AG20443 (cell line): ENCODE results near the gene GPSM3.
A peak's percentile ranks its signal among the peaks of the same experiment; 100 is the strongest.

ENCODE experiments used
- DNase-seq: peaks from one replicate; pipeline ENCODE4 v3.0.0; 2012; ENCODE audit warnings: low spot score, mixed read lengths

The GPSM3 gene

DNA sequence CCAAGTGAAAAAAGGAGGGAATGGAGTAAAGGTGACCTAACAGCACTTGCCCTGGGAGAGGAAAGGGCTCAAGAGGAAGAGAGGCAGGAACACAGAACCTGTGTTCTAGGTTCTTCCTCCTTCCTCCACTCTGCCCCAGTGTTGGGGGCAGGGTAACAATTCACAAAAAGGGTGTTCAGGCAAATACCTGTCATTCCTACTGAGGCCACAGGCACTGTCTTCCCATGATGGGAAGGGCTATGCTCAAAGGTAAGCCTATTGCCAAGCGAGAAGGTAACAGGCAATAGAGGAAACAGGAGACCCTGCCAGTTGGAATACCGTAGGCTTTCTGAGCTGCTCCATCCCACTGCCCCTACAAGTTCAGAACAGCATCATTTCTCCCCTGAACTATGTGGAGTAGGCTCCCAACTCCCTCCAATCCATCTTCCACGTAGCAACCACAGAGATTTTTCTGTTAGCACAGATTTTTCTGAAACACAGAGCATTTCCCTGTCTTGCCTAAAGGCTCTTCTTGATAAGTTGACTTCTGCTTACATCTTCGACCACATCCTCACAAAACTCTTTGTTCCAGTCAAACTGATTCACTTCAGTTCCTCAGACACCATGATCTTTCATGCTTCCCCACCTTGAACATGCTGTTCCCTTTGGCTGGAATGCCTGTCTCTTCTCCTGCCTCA lies 19.3 kb downstream of the GPSM3 start:
- no peak for DNase-seq

DNA sequence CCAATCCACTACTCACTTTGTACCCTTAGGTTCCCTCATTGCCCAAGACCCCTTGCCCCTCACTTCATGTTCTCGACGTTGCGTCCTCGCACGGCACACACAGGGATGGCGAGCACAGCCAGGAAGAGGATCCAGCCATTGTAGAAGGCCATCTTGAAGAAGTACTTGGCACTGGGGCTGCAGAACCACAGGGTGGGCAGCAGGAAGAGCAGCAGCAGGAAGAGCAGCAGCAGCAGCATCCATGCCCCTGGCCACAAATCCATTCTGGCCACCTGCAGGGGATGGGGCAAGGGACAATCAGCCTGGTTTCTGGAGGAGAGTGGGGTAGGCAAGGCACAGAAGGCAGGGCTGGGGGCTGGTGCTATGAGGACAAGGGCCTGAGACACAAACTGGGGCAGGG lies 21.2 kb downstream of the GPSM3 start:
- DNase-seq, result no peak

DNA sequence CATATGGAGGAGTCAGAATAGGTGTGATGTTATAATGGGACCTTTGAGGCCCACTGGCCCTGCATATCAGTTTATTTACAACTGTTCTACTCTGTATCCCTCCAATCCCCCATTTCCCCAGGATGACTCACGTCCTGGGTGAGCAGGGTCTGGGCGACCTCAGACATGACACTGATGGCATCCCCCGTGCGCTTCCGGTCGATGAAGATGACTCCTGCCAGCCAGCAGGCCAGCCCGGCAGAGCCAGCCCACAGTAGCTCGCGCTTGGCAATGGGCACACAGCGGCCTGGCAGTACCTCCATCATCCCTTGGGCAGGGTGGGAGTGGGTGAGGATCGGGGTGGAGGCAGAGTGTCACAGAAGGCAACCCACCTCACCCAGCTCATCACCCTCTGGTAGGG lies 22.1 kb downstream of the GPSM3 start:
- DNase-seq, result no peak

DNA sequence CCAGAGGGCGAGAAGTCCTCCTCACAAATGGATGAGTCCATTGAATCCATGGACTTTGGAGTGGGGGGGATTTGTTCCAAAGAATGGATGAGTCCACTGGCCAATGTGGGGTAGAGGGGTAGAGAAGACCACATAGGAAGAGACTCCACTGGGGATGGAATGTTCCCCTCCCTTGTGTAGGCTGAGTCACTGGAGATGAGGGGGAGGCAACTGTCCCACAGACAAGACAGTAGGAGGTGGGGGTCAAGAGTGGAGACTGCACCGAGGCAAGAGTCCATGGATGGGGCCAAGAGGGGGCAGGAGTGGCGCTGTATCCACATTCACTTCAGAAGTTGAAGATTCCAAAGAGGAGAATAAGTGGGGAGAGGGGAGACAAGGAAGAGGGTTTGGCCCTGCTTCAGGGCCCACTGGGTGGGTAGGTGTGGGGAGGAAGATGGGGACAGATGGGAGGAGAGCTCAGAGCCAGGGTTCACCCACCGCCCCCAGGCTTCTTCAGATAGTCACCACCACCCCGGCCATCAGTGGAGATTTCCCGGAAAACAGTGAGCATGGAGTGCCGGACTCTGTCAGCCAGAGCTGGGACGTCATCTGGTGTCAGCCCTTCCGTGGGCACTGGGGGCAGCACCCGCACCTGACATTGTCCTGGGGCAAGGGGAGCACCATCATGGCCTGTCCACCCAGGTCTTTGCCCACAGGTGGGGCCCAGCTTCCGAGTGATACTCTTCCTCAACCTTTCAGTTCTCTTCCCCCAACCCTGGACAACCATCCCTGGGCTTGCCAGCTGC lies 23.4 kb downstream of the GPSM3 start:
- DNase-seq, result peak; percentile 33

DNA sequence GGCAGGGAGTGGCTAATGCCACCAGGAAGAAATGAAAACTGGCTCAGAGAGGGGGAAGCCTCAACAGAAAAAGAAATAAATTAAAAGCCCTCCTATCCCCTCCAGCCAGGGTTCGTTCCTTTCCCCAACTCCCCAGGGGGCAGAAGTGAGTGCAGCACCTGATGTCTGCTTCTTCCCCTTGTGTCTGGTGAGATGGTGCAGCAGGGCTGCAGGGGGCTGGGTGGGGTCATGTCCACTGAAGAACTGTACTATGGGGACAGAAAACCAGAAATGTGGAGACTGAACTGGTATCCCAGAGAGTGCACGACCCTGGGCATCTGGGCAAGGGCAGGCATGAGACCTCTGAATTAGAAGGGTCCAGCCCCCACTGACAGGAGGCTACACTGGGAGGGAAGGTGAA lies 24.1 kb downstream of the GPSM3 start:
- no peak for DNase-seq

DNA sequence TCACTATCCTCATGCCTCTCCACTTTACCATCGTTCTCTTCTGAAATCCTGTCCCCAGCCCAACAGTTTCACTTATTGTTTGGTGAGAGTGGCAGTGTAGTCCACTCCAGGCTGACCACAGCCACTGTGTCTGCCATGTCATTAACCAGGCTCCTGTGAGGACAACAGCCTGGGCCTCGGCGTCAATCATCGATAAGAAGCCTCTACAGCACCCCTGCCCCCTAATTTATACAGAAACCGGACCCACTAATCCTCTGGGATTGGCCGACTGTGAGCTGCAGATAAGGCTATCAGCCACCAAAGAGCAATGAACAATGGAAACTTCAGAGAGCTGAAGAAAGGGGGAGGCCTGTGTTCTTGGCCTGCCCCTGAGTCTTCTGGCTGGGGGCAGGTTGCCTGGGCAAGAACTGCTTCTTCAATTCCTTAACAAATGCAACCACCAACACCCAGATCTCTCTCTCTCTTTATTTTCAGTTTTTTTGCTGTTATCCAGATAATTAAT lies 24.6 kb downstream of the GPSM3 start:
- DNase-seq, result no peak

DNA sequence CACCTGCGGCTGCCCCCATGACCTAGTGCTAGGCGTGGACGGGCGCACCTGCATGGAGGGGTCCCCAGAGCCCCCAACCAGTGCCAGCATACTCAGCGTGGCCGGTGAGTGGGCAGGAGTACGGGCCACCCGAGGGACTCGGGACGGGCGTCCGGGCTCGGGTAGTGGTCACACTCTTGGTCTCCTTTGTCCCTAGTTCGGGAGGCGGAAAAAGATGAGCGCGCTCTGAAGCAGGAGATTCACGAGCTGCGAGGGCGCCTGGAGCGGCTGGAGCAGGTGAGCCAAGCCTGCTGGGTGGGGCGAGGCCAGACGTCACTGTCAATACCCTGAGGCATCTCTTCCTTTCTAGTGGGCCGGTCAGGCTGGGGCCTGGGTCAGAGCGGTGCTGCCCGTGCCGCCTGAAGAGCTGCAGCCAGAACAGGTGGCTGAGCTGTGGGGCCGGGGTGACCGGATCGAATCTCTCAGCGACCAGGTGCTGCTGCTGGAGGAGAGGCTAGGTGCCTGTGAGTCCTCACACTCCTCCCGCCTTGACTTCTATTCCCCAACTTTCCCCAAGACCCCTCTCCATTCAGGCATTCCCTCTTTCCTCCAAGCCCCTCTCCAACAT lies 25.2 kb downstream of the GPSM3 start:
- no peak for DNase-seq

DNA sequence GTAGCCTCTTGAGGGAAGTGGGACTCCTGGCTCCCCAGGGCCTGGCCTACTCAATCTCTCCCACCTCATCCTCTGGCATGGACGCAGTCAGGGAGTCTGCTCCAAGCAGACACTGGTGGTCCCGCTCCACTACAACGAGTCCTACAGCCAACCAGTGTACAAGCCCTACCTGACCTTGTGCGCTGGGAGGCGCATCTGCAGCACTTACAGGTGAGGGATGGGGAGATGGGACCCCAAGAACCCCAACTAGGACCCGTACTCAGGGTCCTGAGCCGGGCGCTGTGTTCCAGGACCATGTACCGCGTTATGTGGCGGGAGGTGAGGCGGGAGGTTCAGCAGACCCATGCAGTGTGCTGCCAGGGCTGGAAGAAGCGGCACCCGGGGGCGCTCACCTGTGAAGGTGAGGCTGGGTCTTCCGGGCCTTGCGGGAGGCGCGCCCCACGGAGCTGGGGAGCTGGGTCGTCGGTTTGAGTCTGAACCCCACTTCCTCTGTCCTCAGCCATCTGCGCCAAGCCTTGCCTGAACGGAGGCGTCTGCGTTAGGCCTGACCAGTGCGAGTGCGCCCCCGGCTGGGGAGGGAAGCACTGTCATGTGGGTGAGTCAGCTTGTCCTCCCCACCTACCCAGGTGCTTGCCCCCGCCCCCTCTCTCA lies 25.9 kb downstream of the GPSM3 start:
- DNase-seq, result no peak

DNA sequence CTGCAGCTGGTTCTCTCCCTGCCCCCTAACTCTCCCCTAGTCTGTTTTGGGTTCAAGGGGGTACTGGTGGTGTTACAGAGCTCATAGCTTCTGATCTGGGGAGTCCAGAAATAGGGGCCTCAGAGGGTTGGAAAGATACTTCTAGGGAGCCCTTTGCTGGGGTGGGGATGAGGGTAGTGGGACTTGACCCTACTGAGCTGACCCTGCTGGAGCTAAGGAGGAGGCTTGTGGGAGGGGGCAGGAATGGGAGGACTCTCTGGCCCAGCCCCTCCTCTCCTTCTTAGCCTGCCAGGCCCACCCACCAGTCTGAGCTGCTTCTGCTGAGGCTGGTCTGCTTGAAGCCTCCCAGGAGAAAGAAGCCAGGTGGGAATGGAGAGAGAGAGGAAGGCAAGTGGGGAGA lies 28.1 kb downstream of the GPSM3 start, which contains the start of gene EGFL8:
EGFL8 (plus strand) TSS at position 301 of the 400 bp plus-strand sequence. CDS start 1,571 bp downstream, outside the sequence.
- DNase-seq, result no peak

DNA sequence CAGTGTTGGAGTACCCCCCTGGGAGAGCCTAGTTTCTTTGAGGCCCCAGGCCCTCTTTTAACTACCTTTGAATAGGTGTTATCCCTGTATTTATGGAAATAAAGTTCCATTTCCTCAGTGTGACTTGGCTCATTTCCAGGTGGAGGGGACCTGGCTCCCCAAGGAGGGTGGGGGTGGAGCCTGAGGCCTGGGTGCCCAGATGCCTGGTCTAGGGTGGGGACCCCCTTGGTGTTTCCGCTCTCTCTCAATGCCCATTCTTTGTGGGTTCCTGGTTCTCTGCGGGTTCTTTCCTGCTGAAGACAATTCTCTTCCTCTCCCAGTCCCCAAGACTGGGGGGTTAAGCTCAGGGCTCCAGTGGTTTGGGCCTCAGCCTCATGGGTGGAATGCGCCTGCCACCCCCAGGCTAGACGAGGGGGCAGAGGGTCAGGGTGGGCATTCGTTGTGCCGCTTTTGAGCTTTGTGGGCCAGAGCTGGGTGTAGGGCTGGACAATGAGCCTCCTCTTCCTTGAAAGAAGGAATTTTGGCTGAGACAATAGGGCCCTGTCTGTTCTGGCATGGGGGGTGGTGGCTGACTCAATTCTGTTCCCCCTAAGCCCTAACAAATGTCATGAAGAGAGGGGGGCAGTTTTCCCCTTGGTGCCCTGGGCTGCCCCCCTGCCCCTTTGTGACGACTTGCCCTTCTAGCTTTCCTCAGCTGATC lies 28.7 kb downstream of the GPSM3 start:
- DNase-seq, result no peak

DNA sequence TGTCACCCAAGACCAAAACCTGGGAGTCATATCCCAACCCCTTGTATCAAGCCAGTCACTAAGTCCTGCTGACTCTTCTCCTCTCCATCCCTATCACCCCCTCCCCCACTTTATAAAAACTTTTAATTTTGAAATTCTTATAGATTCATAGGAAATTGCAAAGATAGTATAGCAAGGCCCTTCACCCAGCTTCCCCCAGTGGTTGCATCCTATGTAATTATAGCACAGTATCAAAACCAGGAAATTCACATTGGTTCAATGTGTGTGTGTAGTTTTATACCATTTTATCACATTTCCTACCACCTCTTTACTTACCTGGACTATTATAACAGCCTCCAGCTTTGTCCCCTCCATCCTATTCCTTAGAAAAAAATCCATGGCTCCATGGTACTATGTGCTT lies 34.4 kb downstream of the GPSM3 start:
- no peak for DNase-seq

DNA sequence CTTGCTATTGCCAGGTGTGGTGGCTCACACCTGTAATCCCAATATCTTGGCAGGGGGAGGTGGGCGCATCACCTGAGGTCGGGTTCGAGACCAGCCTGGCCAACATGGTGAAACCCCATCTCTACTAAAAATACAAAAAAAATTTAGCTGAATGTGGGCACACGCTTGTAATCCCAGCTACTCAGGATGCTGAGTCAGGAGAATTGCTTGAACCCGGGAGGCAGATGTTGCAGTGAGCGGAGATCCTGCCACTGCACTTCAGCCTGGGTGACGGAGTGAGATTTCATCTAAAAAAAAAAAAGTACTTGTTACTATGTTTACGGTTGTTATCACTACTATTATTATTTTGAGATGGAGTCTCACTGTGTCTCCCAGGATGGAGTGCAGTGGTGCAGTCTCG lies 35.6 kb downstream of the GPSM3 start:
- no peak for DNase-seq

DNA sequence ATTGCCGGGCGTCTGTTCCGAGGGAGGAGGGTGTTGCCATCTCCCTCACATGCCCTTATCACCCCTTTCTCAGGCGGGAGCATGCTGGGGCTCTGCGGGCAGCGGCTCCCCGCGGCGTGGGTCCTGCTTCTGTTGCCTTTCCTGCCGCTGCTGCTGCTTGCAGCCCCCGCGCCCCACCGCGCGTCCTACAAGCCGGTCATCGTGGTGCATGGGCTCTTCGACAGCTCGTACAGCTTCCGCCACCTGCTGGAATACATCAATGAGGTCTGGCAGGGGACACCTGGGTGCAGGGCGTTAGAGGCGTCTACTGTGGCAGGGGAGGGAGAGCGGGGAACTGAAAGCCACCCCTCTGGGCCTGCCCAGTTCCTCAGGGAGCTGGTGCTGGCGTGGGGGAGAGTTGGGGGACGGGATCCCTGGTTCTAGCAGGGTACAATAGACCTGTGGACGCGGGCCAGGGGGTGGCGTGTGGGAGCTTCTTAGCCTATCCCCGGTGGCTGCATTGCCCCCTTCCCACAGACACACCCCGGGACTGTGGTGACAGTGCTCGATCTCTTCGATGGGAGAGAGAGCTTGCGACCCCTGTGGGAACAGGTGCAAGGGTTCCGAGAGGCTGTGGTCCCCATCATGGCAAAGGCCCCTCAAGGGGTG lies 37.8 kb downstream of the GPSM3 start:
- peak; percentile 68 for DNase-seq

DNA sequence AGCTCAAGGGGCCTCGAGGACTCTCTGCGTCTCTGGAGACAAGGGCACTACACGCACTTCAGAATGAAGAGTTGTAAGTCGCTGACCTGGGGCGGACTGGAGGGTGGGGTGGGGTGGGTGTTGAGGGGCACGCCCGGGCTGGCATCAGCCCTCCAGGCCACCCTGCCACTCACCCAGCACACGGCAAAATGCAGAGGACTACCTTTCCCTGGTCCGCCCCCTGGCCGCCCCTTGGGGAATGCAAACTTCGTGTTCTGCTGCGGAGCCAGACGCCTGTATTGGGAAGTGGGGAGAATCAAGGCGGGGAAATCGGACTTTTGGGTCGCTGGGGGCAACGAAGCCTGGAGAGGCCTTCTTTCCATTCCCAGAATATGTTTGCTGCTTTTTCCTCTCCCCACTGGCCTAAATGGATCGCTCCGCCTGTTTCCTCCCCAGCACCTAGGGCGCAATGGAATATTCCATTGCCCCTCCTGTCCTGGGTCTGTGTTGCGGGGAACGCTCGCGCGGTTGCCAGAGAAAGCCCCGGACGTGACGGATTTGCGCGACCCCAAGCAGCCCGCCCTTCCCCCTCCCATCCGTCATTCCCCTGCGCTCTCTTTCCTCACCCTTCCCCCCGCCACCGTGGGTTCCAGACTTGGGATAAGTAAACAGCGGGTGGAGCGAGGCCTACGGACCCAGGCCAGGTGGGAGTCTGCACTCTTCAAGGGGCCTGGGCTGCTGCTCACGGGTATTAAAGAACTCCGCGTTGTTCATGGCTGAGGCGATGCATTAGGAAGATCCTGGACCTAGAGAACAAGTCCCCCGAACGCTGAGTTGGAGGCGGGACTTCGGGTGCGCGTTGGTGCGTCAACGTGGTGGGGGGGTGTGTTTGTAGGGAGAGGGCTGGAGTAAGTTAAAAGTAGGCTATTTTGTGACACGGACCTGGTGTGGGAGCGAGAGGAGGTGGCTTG lies 38.6 kb downstream of the GPSM3 start, which contains the start of gene PPT2:
PPT2 (plus strand) TSS at position 578 of the 950 bp plus-strand sequence. CDS start 454 bp downstream, outside the sequence.
- peak; percentile 91 for DNase-seq

DNA sequence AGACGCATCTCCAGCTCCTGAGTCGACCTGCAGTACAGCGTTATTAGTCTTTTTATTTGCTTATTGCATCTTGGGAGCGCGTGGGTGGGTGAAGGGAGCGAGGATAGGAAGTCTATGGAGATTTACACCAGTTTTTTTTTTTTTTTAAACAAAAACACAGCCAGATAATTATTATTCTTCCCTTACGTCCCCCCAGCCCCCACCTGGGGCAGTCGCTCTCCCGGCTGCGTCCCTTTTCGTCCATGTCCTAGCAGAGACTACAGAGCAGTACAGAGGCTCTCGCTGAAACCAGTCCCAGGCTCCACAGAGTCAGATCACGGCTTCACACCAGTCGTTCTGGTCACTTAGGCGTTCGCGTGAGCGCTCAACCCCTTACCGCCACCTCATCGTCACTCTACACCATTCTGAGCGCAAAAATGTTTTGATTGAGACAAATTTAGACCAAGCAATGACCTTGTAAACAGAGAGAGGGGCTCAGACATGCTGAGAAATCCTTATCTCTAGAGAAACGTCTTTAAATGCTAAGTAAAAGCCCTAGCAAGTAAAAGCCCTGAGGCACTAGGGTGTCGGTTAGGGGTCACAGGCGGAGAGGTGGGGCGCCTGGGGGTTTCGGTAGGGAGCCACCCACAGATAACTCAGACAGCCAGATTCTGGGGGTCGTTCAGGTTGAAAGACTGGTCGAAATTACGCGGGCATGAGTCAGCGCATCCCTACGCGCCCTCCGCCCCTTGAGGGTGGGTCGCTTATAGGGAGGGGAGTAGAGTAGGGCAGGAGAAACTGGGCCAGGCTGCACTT lies 39.5 kb downstream of the GPSM3 start:
- DNase-seq, result peak; percentile 54

DNA sequence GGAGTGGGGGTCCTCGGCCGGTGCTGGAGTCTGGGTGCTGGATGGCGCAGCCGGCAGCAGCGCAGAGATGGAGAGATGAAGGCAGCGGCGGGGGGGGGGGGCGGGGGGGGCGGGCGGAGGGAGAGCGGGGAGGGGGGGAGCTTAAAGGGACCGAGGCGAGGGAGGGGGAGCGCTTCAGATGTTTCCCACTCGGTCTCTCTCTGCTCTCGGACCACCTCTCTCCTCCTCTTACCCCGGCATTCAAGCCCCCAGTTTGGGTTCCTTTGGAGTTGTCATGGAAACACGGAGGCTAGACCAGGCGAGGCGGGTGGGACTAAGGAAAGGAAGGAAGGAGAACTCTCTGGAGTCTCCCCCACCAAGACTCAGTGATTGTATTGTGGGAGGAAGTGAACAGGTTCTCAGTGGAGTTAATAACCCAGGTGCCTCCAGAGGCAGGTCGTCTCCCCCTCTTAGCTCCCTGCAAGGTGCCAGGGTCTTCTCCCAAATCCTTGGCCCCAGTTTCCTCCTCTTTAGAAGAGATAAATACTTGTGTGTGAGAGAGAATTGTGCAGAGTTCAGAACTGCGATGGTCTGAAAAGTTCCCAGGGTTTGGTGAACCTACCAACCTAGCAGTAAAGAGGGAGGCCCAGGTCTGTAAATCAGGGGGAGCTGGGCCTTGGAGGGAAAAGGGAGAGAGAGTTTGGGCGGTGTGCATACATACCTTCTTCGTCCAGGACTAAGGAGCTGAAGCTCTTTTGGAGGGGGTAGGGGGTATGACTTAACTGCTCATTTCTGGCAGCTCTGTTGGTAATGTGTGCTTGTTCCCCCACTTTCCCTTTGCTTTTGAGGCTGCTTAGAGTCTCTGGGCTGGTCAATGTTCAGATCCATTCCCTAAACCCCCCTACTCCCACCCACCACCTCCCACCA lies 40.3 kb downstream of the GPSM3 start, which contains the start of gene PRRT1:
PRRT1 (minus strand) TSS at position 77 of the 906 bp plus-strand sequence. CDS start 112 bp downstream, outside the sequence.
- peak; percentile 68 for DNase-seq

DNA sequence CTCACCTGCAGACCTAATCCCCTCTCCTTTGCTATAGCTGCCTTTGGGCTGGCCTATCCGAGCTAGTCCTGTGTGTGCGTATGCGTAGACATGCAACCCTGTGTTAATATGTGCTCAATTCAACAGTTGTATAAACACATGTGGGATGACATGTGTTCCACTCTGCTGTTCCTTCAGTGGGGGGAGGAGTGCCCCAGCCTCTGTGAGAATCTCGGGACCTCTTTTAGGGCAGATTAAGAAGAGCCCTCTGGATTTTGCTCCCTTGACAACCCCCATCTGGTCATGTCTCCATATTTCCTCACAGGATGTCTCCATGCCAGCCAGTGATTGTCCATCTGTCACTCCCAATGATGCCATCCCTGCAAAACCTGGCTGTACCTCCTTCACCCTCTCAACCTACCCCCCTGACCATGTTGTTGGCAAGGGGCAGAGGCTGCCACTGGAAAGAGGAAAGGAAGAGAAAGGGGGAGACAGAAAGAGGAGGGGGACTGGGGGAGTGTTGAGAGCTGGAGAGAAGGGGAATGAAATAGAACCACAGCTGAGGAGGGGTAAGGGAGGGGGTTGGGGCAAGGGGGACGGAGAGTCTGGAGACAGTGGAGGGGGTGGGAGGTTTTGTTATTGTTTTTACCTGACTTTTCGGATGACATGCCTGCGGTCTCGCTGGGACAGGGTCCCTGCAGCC lies 41.1 kb downstream of the GPSM3 start:
- no peak for DNase-seq
